ENCODE results near the gene RALGAPA1. TPM values are rescaled to one million over a fixed set of nuclear protein-coding genes. Genes with fewer than 3 reads are reported as not detected.

The RALGAPA1 gene
- total RNA-seq, 1 experiment from 2014 or later: 24.6 TPM

DNA sequence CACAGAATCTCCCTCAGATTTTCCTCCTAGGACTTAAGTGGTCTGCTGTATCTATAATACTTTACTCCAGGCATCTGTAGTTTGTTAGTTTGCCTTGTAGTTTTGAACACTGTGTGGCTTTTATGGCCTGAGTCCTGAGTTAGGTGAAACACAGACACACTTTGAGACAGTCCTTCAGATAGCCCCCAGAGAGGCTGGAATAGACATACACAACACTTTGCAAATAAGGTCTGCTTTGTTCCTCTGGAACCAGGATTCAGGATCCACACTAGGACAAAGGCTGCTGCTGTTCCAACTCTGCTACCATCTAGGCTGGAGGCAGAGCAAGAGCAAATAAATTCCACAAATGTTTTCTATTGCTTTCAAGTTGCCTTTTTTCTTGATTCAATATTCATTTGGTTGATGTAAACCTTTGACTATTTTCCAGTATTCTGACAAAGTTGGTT is 316.5 kb downstream of the RALGAPA1 start:
- DNase-seq (ENCODE audit: low spot score): no peak

Small RNA genes lying within 50 kb of the gene (small RNA-seq; reads per million reads assigned to genes)
- not detected for gene RF00322

Other genes with a start within 250 kb of the RALGAPA1 start
- gene BRMS1L, start 17.0 kb upstream of the RALGAPA1 start, total RNA-seq (2014; rRNA removed; shearing (Covaris generic)): 0.91 and 2.9 TPM in 2 replicates